K562 (cell line): Measurements from ENCODE around the gene DNAI1. TPM values are rescaled to one million over a fixed set of nuclear protein-coding genes. Genes with fewer than 3 reads are reported as not detected.

Experiments used
- ATF7 ChIP-seq: fragments of 450-650 bp; IDR thresholded peaks from 2 replicates; pipeline ENCODE4 v1.7.1; 2014; ENCODE audit warnings: mild to moderate bottlenecking, moderate library complexity
- BHLHE40 ChIP-seq: IDR thresholded peaks from 2 replicates; pipeline ENCODE4 v1.6.1; 2011; ENCODE audit warnings: low read length, improper control_type of control experiment
- CCNT2 ChIP-seq: IDR thresholded peaks from 2 replicates; pipeline ENCODE4 v1.6.1; 2011; ENCODE audit warnings: borderline replicate concordance, low read depth, mild to moderate bottlenecking, moderate library complexity, mixed read lengths, low read length; ENCODE audit not compliant: insufficient read length; ENCODE audit errors: extremely low read depth
- CHD1 ChIP-seq: fragments of 200-600 bp; sonication (generic); IDR thresholded peaks from one replicate; pipeline ENCODE4 v1.6.1; 2012; ENCODE audit warnings: mild to moderate bottlenecking, moderate library complexity, low read length, inconsistent platforms
- FOS ChIP-seq: IDR thresholded peaks from 3 replicates; pipeline ENCODE4 v1.6.1; 2011; ENCODE audit not compliant: insufficient read length; ENCODE audit errors: extremely low read depth
- GATAD2B ChIP-seq: fragments of 450-650 bp; IDR thresholded peaks from 2 replicates; pipeline ENCODE4 v1.6.1; 2017; ENCODE audit warnings: mild to moderate bottlenecking, borderline replicate concordance
- KLF16 ChIP-seq: IDR thresholded peaks from 2 replicates; pipeline ENCODE4 v1.6.1; 2016; ENCODE audit warnings: antibody characterized with exemption
- MAX ChIP-seq: sonication (generic); formaldehyde crosslinking; IDR thresholded peaks from 2 replicates; pipeline ENCODE4 v1.9.0; 2022; ENCODE audit warnings: mild to moderate bottlenecking, missing genetic modification reagents
- NFXL1 ChIP-seq: fragments of 450-650 bp; formaldehyde crosslinking; IDR thresholded peaks from 2 replicates; pipeline ENCODE4 v1.4.0; 2021; ENCODE audit warnings: mild to moderate bottlenecking
- NR2F6 ChIP-seq: fragments of 450-650 bp; formaldehyde crosslinking; IDR thresholded peaks from 2 replicates; pipeline ENCODE4 v1.4.0; 2020; ENCODE audit warnings: mild to moderate bottlenecking
- PKNOX1 ChIP-seq: fragments of 450-650 bp; IDR thresholded peaks from 2 replicates; pipeline ENCODE4 v1.6.1; 2016
- POLR3G ChIP-seq: IDR thresholded peaks from 2 replicates; pipeline ENCODE4 v1.6.1; 2011; ENCODE audit not compliant: insufficient read length, insufficient replicate concordance; ENCODE audit errors: extremely low read depth
- RAD51 ChIP-seq: fragments of 450-650 bp; IDR thresholded peaks from 2 replicates; pipeline ENCODE4 v1.7.1; 2016; ENCODE audit warnings: low read depth, mild to moderate bottlenecking, borderline replicate concordance
- RB1 ChIP-seq: fragments of 450-650 bp; IDR thresholded peaks from 2 replicates; pipeline ENCODE4 v1.6.1; 2017; ENCODE audit warnings: low read depth, mild to moderate bottlenecking
- RBM25 ChIP-seq: fragments of 200-400 bp; formaldehyde crosslinking; IDR thresholded peaks from 2 replicates; pipeline ENCODE4 v1.6.1; 2018; ENCODE audit warnings: low read length, low read depth, moderate library complexity; ENCODE audit not compliant: severe bottlenecking
- SNIP1 ChIP-seq: fragments of 450-650 bp; IDR thresholded peaks from 2 replicates; pipeline ENCODE4 v1.7.1; 2017; ENCODE audit warnings: low read depth, mild to moderate bottlenecking
- TFAP4 ChIP-seq: sonication (generic); formaldehyde crosslinking; IDR thresholded peaks from 2 replicates; pipeline ENCODE4 v1.8.0; 2022; ENCODE audit warnings: missing genetic modification reagents, mild to moderate bottlenecking, moderate library complexity, borderline replicate concordance
- ZNF263 ChIP-seq: sonication (generic); formaldehyde crosslinking; IDR thresholded peaks from 2 replicates; pipeline ENCODE4 v1.8.0; 2022; ENCODE audit warnings: mild to moderate bottlenecking, missing genetic modification reagents, borderline replicate concordance
- polyA plus RNA-seq, 8 experiments: library from polyadenylated mRNA; depleted of rRNA in 4 of 8; stranded (reverse) in 5 of 8; unstranded in 3 of 8; fragments of >200 nt; fragmentation: Nextera tagmentation in 2 of 8; fragmentation: Illumina TruSeq in 1 of 8; extraction: Ambion mirVana in 2 of 8; extraction: Trizol in 1 of 8; gene quantifications; 2 replicates each; pipeline versions ENCODE4 v1.2.1 to v1.2.3, GENCODE V29; 2011 to 2014; ENCODE audit warnings: inconsistent platforms in 1 of 8, missing spikeins in 1 of 8
- total RNA-seq, 7 experiments: library from RNA; depleted of rRNA in 6 of 7; stranded (reverse); fragments of >200 nt in 6 of 7; fragmentation: Illumina TruSeq in 2 of 7; extraction: Trizol in 2 of 7; gene quantifications; 2 replicates each; pipeline versions ENCODE4 v1.2.1 to v1.2.3, GENCODE V29; 2011 to 2021; ENCODE audit warnings: low replicate concordance in 1 of 7

The DNAI1 gene
- total and polyA plus RNA-seq, 9 of the 15 experiments (the other 6 are each of a cell fraction or from before 2014, with no cell fraction given), result 0.01 to 0.17 (median 0.04) TPM; not detected in 6

GRCh38 chr9:34522971-34523797 lies 64.6 kb downstream of the DNAI1 start, which contains the start of gene ENHO (continued):
- peak; percentile 77 for TF ChIP-seq PKNOX1
- 0 out of 2 replicates have a peak, but pooled peaks have one; percentile 19 for TF ChIP-seq ATF7
- peak; percentile 68; the same call in 1 of the 2 replicates for TF ChIP-seq MAX (CRISPR knock-in tag)
- TF ChIP-seq CCNT2, result peak; percentile 49
- no peak for TF ChIP-seq CHD1
- peak; percentile 19; the same call in 1 of the 2 replicates for TF ChIP-seq GATAD2B
- no peak for TF ChIP-seq POLR3G
- TF ChIP-seq RB1, result peak; percentile 58; the same call in 1 of the 2 replicates
- TF ChIP-seq KLF16, result no peak
- TF ChIP-seq RBM25, result peak; percentile 71
- TF ChIP-seq NR2F6 (CRISPR knock-in tag), result no peak
- no peak for TF ChIP-seq RAD51
- TF ChIP-seq BHLHE40, result peak; percentile 79
- TF ChIP-seq SNIP1, result peak; percentile 76
- TF ChIP-seq FOS, result peak; percentile 49
- TF ChIP-seq NFXL1 (CRISPR knock-in tag), result no peak
- TF ChIP-seq TFAP4 (CRISPR knock-in tag), result peak; percentile 23; the same call in 1 of the 2 replicates
- TF ChIP-seq ZNF263 (CRISPR knock-in tag), result no peak
